HCT116 (cell line): ENCODE measurements around the gene NAGPA. TPM values are rescaled to one million over a fixed set of nuclear protein-coding genes. Genes with fewer than 3 reads are reported as not detected.
A peak's percentile ranks its signal among the peaks of the same experiment; 100 is the strongest.

ENCODE experiments used
- ATAC-seq: fragments of 200-7000 bp; cut with Tn5 transposase; 2 replicates; pipeline ENCODE4 v1.9.1; 2020; ENCODE audit warnings: mild to moderate bottlenecking, moderate library complexity
- BruUV-seq: library from RNA; stranded (reverse); fragments of 400-500 nt; replicated peaks from 2 replicates; lab custom pipeline; 2021; lab: Mats Ljungman, UMichigan
- CTCF ChIA-PET: fragments of 300-600 bp; sonication (Branson Sonifier 250); formaldehyde crosslinking; loops from one replicate; lab custom pipeline; 2021; ENCODE audit warnings: antibody characterized with exemption; lab: Charles Lee
- POLR2A ChIA-PET: fragments of 300-600, 350-600 bp; sonication (Branson Sonifier 250); formaldehyde crosslinking; loops from one replicate; lab custom pipeline; 2021; ENCODE audit warnings: antibody characterized with exemption; lab: Charles Lee
- RAD21 ChIA-PET, 2 experiments: fragments of 300-600 bp; sonication (Branson Sonifier 250); formaldehyde crosslinking; loops; one replicate each; lab custom pipeline; 2023; ENCODE audit warnings: low total read pairs in 2 of 2; ENCODE audit not compliant: uncharacterized antibody in 2 of 2, unreplicated experiment in 2 of 2, low non-redundant PET in 1 of 2; lab: Charles Lee
- DNase-seq: peaks from one replicate; pipeline ENCODE4 v3.0.0-alpha.2; 2010; ENCODE audit warnings: low read depth, low spot score
- H2AFZ ChIP-seq: fragments of 200-600 bp; shearing (Covaris generic), sonication (generic); 2 replicates; pipeline ENCODE4 v1.6.1; 2017; ENCODE audit warnings: low read depth, mixed run types, mixed read lengths, antibody characterized with exemption, low read length; ENCODE audit not compliant: poor library complexity, severe bottlenecking
- H3K27ac ChIP-seq: 2 replicates; pipeline ENCODE4 v1.5.1; 2012; ENCODE audit warnings: low read depth, low read length
- H3K27me3 ChIP-seq: fragments of 200-600 bp; sonication (generic); 2 replicates; pipeline ENCODE4 v1.6.1; 2016; ENCODE audit warnings: mixed run types, low read length, mixed read lengths; ENCODE audit not compliant: insufficient read depth
- H3K36me3 ChIP-seq, 2 experiments: fragments of 200-500 bp in 1 of 2; fragments of 200-600 bp in 1 of 2; sonication (Bioruptor generic) in 1 of 2; sonication (generic) in 1 of 2; 2 replicates each; pipeline versions ENCODE4 v1.5.1 to v1.6.1; 2014 to 2016; ENCODE audit warnings: low read length in 2 of 2, inconsistent platforms in 1 of 2, mixed read lengths in 1 of 2, mixed run types in 1 of 2; ENCODE audit not compliant: insufficient read depth in 2 of 2, control insufficient read depth in 1 of 2
- H3K4me1 ChIP-seq, 2 experiments: fragments of 200-600 bp in 1 of 2; sonication (generic) in 1 of 2; 2 replicates each; pipeline versions ENCODE4 v1.5.1 to v1.6.1; 2012 to 2017; ENCODE audit warnings: low read length in 2 of 2, inconsistent platforms in 1 of 2, mild to moderate bottlenecking in 1 of 2, mixed read lengths in 1 of 2, mixed run types in 1 of 2, moderate library complexity in 1 of 2; ENCODE audit not compliant: insufficient read depth in 2 of 2, control insufficient read depth in 1 of 2
- H3K4me2 ChIP-seq: fragments of 200-600 bp; sonication (generic); 2 replicates; pipeline ENCODE4 v1.6.1; 2017; ENCODE audit warnings: mixed run types, low read length, mixed read lengths
- H3K4me3 ChIP-seq, 2 experiments: fragments of 200-600 bp in 1 of 2; sonication (generic) in 1 of 2; replicated peaks in 1 of 2; 2 replicates each; pipeline ENCODE4 v1.5.1; 2011 to 2016; ENCODE audit warnings: low read length in 2 of 2, control low read depth in 1 of 2, low read depth in 1 of 2, mild to moderate bottlenecking in 1 of 2, mixed read lengths in 1 of 2, mixed run types in 1 of 2
- H3K79me2 ChIP-seq: fragments of 200-600 bp; sonication (generic); 2 replicates; pipeline ENCODE4 v1.6.1; 2017; ENCODE audit warnings: mild to moderate bottlenecking, mixed run types, low read length, moderate library complexity, mixed read lengths; ENCODE audit not compliant: insufficient read depth
- H3K9ac ChIP-seq: fragments of 200-600 bp; sonication (generic); 2 replicates; pipeline ENCODE4 v1.6.1; 2016; ENCODE audit warnings: low read length, mixed read lengths
- H3K9me2 ChIP-seq: fragments of 200-600 bp; sonication (generic), shearing (Covaris generic); 2 replicates; pipeline ENCODE4 v1.6.1; 2017; ENCODE audit warnings: mixed run types, mild to moderate bottlenecking, moderate library complexity; ENCODE audit not compliant: insufficient read depth
- H3K9me3 ChIP-seq, 2 experiments: fragments of 200-500 bp in 1 of 2; fragments of 200-600 bp in 1 of 2; sonication (Bioruptor generic) in 1 of 2; sonication (generic) in 1 of 2; 2 replicates each; pipeline ENCODE4 v1.6.1; 2014 to 2017; ENCODE audit warnings: low read length in 2 of 2, mixed read lengths in 2 of 2, inconsistent platforms in 1 of 2, low read depth in 1 of 2, mild to moderate bottlenecking in 1 of 2, mixed run types in 1 of 2, moderate library complexity in 1 of 2; ENCODE audit not compliant: control insufficient read depth in 1 of 2, insufficient read depth in 1 of 2
- H4K20me1 ChIP-seq: fragments of 200-600 bp; sonication (generic), shearing (Covaris generic); 2 replicates; pipeline ENCODE4 v1.6.1; 2017; ENCODE audit warnings: mixed run types, mild to moderate bottlenecking, moderate library complexity; ENCODE audit not compliant: insufficient read depth
- CTCF ChIP-seq, 3 experiments: fragments of 200-600 bp in 1 of 3; sonication (generic) in 1 of 3; IDR thresholded peaks in 2 of 3; conservative IDR thresholded peaks in 1 of 3; 2 replicates each; pipeline ENCODE4 v1.5.1; 2012 to 2017; ENCODE audit warnings: low read depth in 2 of 3, low read length in 2 of 3, antibody characterized with exemption in 1 of 3, borderline replicate concordance in 1 of 3, control low read depth in 1 of 3, mild to moderate bottlenecking in 1 of 3, mixed read lengths in 1 of 3, mixed run types in 1 of 3, moderate library complexity in 1 of 3; ENCODE audit not compliant: insufficient read depth in 1 of 3
- RAD21 ChIP-seq: IDR thresholded peaks from 2 replicates; pipeline ENCODE4 v1.6.1; 2012; ENCODE audit warnings: low read depth, mild to moderate bottlenecking
- REST ChIP-seq: IDR thresholded peaks from 2 replicates; pipeline ENCODE4 v1.6.1; 2012; ENCODE audit warnings: low read depth
- TCF7L2 ChIP-seq: IDR thresholded peaks from 2 replicates; pipeline ENCODE4 v1.7.0; 2011; ENCODE audit warnings: borderline replicate concordance, inconsistent platforms; ENCODE audit not compliant: insufficient read depth, insufficient read length; ENCODE audit errors: extremely low read depth
- intact Hi-C: fragments of 100-400 bp; cut with micrococcal nuclease; formaldehyde crosslinking; loops from 2 replicates; pipeline ENCODE4 v1.10.0; 2022
- total RNA-seq: library from RNA; stranded (reverse); gene quantifications from one replicate; pipeline ENCODE4 v1.2.1, GENCODE V29; 2021; ENCODE audit not compliant: unreplicated experiment

The NAGPA gene
- total RNA-seq, 1 experiment from 2014 or later, result 17.5 TPM

- Histone ChIP-seq H3K9me3 (no peaks in the 10 kb centered on the region), H2AFZ (no peak overlapping the region), H3K4me1 (peaks cover 0 to 5% of the 10 kb centered on the region in 2 experiments; a peak in 1 of 4 replicates), H3K27ac (no peak overlapping the region), H3K36me3 (no peaks in the 10 kb centered on the region), H3K9me2 (no peaks in the 10 kb centered on the region), H3K9ac (no peak overlapping the region), H3K4me3 (no peak overlapping the region), H3K4me2 (peak overlapping the region; percentile 3; the same call in 1 of the 2 replicates), H3K79me2 (no peaks in the 10 kb centered on the region), H3K27me3 (no peaks in the 10 kb centered on the region), H4K20me1 (no peaks in the 10 kb centered on the region)
- CTCF ChIA-PET, result interaction anchor here (0.8 to 1.3 kb wide), 5 partner anchors 9 to 578 kb away, joined by 3 to 8 read pairs (median 3); no protein-coding TSS in a partner anchor
- RAD21 ChIA-PET, result no interaction called here
- TF ChIP-seq TCF7L2 (no peak), CTCF (IDR thresholded peaks at IDR 0.05 in 2 of 3, conservative IDR thresholded peaks at IDR 0.05 in 1 of 3; ENCODE audit: borderline replicate concordance in 1 of 3, insufficient read depth in 1 of 3, low read depth in 2 of 3, low read length in 2 of 3) (peak; percentile 44 to 86 (median 82); a peak in 5 of 6 replicates), REST (no peak), RAD21 (peak; percentile 64)
- no TSS peak for BruUV-seq
- peak; percentile 37 for DNase-seq
- intact Hi-C loops, result loop anchor here (1.0 kb wide), 1 partner anchor 36 kb away; no protein-coding TSS in a partner anchor
- POLR2A ChIA-PET, result no interaction called here
- peak; percentile 96 for ATAC-seq
Measured at GRCh38 chr16:5056352-5056751, 22.6 kb upstream of the NAGPA start.
